CD14-positive monocyte (primary cell): ENCODE results near the gene MORC1. TPM values are rescaled to one million over a fixed set of nuclear protein-coding genes. Genes with fewer than 3 reads are reported as not detected.

ENCODE experiments used
- DNase-seq, 3 donors: peaks; one replicate each; pipeline ENCODE4 v3.0.0-alpha.2; 2011 to 2022
- H2AFZ ChIP-seq: 2 replicates; pipeline ENCODE4 v1.6.0; 2012; ENCODE audit warnings: mild to moderate bottlenecking, low read depth, low read length, inconsistent platforms; ENCODE audit not compliant: insufficient read depth, poor library complexity, severe bottlenecking
- H3K27ac ChIP-seq, 2 donors: 1 replicate in 1 of 2; 2 replicates in 1 of 2; pipeline ENCODE4 v1.5.1; 2012 to 2013; ENCODE audit warnings: low read length in 2 of 2, control low read depth in 1 of 2, inconsistent platforms in 1 of 2, low read depth in 1 of 2, mild to moderate bottlenecking in 1 of 2
- H3K27me3 ChIP-seq, 2 donors: one replicate each; pipeline versions ENCODE4 v1.6.0 to v1.6.1; 2011 to 2013; ENCODE audit warnings: low read length in 2 of 2; ENCODE audit not compliant: control insufficient read depth in 2 of 2, insufficient read depth in 2 of 2
- H3K36me3 ChIP-seq, 2 donors: replicated peaks in 1 of 2; 1 replicate in 1 of 2; 2 replicates in 1 of 2; pipeline versions ENCODE4 v1.5.1 to v1.6.1; 2012 to 2013; ENCODE audit warnings: low read length in 2 of 2, control low read depth in 1 of 2, inconsistent platforms in 1 of 2, mild to moderate bottlenecking in 1 of 2; ENCODE audit not compliant: insufficient read depth in 2 of 2, control insufficient read depth in 1 of 2
- H3K4me1 ChIP-seq, 2 donors: 1 replicate in 1 of 2; 2 replicates in 1 of 2; pipeline versions ENCODE4 v1.5.1 to v1.6.1; 2012 to 2013; ENCODE audit warnings: low read length in 2 of 2, control low read depth in 1 of 2, inconsistent platforms in 1 of 2, mild to moderate bottlenecking in 1 of 2, moderate library complexity in 1 of 2; ENCODE audit not compliant: insufficient read depth in 2 of 2, control insufficient read depth in 1 of 2
- H3K4me2 ChIP-seq: replicated peaks from 2 replicates; pipeline ENCODE3; 2012; ENCODE audit warnings: low read length, moderate library complexity, mild to moderate bottlenecking; ENCODE audit not compliant: poor library complexity, severe bottlenecking; ENCODE audit errors: extremely low read depth
- H3K4me3 ChIP-seq, 3 experiments: fragments of 200-600 bp in 1 of 3; sonication (generic) in 1 of 3; replicated peaks in 1 of 3; 1 replicate in 2 of 3; 2 replicates in 1 of 3; pipeline ENCODE4 v1.5.1; 2011 to 2013; ENCODE audit warnings: low read length in 3 of 3, mild to moderate bottlenecking in 3 of 3, control low read depth in 2 of 3, low read depth in 2 of 3, inconsistent platforms in 1 of 3, moderate library complexity in 1 of 3
- H3K79me2 ChIP-seq: 2 replicates; pipeline ENCODE4 v1.6.0; 2012; ENCODE audit warnings: mild to moderate bottlenecking, control low read depth, inconsistent platforms, low read length, moderate library complexity; ENCODE audit not compliant: insufficient read depth
- H3K9ac ChIP-seq: 2 replicates; pipeline ENCODE4 v1.6.0; 2017; ENCODE audit warnings: low read length, mild to moderate bottlenecking; ENCODE audit not compliant: insufficient read depth, poor library complexity, severe bottlenecking
- H3K9me3 ChIP-seq, 2 donors: replicated peaks in 1 of 2; 1 replicate in 1 of 2; 2 replicates in 1 of 2; pipeline versions ENCODE4 v1.5.1 to v1.6.1; 2012 to 2013; ENCODE audit warnings: low read length in 2 of 2, control low read depth in 1 of 2; ENCODE audit not compliant: control insufficient read depth in 1 of 2, insufficient read depth in 1 of 2
- H4K20me1 ChIP-seq: 2 replicates; pipeline ENCODE4 v1.6.0; 2012; ENCODE audit warnings: mild to moderate bottlenecking, low read length, control low read depth, moderate library complexity; ENCODE audit not compliant: insufficient read depth
- H3K27ac Mint-ChIP-seq, 7 donors: one replicate each; pipeline ENCODE4 v1.8.0; 2020; ENCODE audit warnings: mild to moderate bottlenecking in 7 of 7, mixed read lengths in 7 of 7, moderate library complexity in 6 of 7, inconsistent platforms in 2 of 7
- H3K27me3 Mint-ChIP-seq, 3 donors: one replicate each; pipeline ENCODE4 v1.8.0; 2021 to 2022; ENCODE audit warnings: low read depth in 3 of 3, mild to moderate bottlenecking in 3 of 3, mixed read lengths in 3 of 3, moderate library complexity in 3 of 3, inconsistent platforms in 1 of 3
- H3K36me3 Mint-ChIP-seq, 2 donors: one replicate each; pipeline ENCODE4 v1.8.0; 2020; ENCODE audit warnings: mixed read lengths in 2 of 2, inconsistent platforms in 1 of 2, mild to moderate bottlenecking in 1 of 2
- H3K4me1 Mint-ChIP-seq: one replicate; pipeline ENCODE4 v1.8.0; 2020; ENCODE audit warnings: mild to moderate bottlenecking, mixed read lengths
- H3K4me3 Mint-ChIP-seq, 2 donors: one replicate each; pipeline ENCODE4 v1.8.0; 2020; ENCODE audit warnings: mild to moderate bottlenecking in 2 of 2, mixed read lengths in 2 of 2, moderate library complexity in 1 of 2
- H3K9me3 Mint-ChIP-seq, 7 donors: one replicate each; pipeline ENCODE4 v1.8.0; 2020 to 2022; ENCODE audit warnings: mixed read lengths in 7 of 7, mild to moderate bottlenecking in 6 of 7, moderate library complexity in 6 of 7, inconsistent platforms in 2 of 7
- WGBS: methylation state at CpG from one replicate; pipeline ENCODE4 v1.1.5; 2013; ENCODE audit warnings: missing lambda C conversion rate; ENCODE audit not compliant: insufficient coverage; 5-methylcytosine and 5-hydroxymethylcytosine counted together
- intact Hi-C, 2 donors: fragments of 100-400 bp; cut with micrococcal nuclease; formaldehyde crosslinking; loops; one replicate each; pipeline versions ENCODE4 v1.15.0 to v1.15.1; 2023
- polyA plus RNA-seq, 3 donors: library from polyadenylated mRNA; depleted of rRNA in 1 of 3; unstranded in 2 of 3; stranded (reverse) in 1 of 3; fragments of 300-500 nt in 2 of 3; fragments of >200 nt in 1 of 3; fragmentation: Illumina TruSeq in 2 of 3; gene quantifications; 1 replicate in 2 of 3; 2 replicates in 1 of 3; pipeline ENCODE4 v1.2.3, GENCODE V29; 2012 to 2021
- TF ChIP-seq, protein P1 (sequence below): fragments of 200-600 bp; IDR thresholded peaks from one replicate; pipeline ENCODE4 v1.8.0; 2022; ENCODE audit warnings: antibody characterized with exemption, mild to moderate bottlenecking

Gene MORC1
- polyA plus RNA-seq, 3 donors = not detected

DNA sequence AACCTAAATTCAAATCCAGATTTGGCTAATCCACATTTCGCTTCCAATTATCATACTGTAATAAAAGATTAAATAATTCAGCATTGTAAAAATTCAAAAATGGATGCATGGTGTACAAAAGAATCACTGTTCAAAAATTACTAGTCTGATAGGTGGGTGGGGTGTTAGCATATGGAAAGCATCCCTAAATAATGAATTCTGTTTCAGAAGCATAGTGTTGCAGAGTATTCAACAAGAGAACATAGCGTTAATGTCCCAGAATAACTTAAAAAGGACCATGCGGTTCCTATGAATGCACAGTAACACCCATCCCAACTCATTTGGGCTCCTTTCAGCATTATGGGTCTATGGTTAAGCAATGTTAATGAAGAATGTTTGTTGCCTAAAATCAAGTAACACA, 51.1 kb downstream of the MORC1 start:
- Histone ChIP-seq H3K27me3 (no peaks in the 10 kb centered on the region), H4K20me1 (no peaks in the 10 kb centered on the region), H3K9me3 (no peaks in the 10 kb centered on the region), H3K4me3 (no peak overlapping the region), H2AFZ (no peak overlapping the region), H3K27ac (no peak overlapping the region), H3K36me3 (no peaks in the 10 kb centered on the region), H3K4me1 (peaks cover 22 to 24% of the 10 kb centered on the region in 2 donors), H3K79me2 (no peaks in the 10 kb centered on the region), H3K9ac (no peak overlapping the region), H3K4me2 (no peak overlapping the region)
- Mint-ChIP-seq H3K27ac (no peak overlapping the region), H3K27me3 (peaks cover 0 to 2% (median 0%) of the 10 kb centered on the region in 3 donors), H3K4me3 (no peak overlapping the region), H3K36me3 (no peaks in the 10 kb centered on the region), H3K9me3 (peaks cover 0 to 3% (median 0%) of the 10 kb centered on the region in 7 donors), H3K4me1 (peaks cover 23% of the 10 kb centered on the region)
- WGBS = no CpG with 5 or more reads among the region's 3 CpGs
- DNase-seq = no peak
- intact Hi-C loops = no loop called here
- TF ChIP-seq, protein P1, sequence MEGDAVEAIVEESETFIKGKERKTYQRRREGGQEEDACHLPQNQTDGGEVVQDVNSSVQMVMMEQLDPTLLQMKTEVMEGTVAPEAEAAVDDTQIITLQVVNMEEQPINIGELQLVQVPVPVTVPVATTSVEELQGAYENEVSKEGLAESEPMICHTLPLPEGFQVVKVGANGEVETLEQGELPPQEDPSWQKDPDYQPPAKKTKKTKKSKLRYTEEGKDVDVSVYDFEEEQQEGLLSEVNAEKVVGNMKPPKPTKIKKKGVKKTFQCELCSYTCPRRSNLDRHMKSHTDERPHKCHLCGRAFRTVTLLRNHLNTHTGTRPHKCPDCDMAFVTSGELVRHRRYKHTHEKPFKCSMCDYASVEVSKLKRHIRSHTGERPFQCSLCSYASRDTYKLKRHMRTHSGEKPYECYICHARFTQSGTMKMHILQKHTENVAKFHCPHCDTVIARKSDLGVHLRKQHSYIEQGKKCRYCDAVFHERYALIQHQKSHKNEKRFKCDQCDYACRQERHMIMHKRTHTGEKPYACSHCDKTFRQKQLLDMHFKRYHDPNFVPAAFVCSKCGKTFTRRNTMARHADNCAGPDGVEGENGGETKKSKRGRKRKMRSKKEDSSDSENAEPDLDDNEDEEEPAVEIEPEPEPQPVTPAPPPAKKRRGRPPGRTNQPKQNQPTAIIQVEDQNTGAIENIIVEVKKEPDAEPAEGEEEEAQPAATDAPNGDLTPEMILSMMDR = no peak

DNA sequence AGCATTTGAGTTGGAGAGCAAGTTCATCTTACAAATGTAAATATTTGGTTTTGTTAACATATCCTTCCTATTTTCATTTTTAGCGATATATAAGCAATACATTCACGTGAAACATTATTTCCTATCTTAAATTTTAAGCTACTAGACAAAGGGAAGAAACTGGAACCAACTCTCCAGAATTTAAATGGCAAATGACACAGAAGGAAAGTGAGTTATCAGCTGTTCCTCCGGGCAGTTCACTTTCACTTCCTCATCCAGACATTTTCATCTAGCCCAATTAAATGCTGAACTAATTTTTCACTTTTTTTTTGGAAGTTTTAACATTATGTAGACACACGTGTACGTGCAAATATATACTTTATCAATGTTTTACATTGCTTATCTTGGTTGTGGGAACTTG, 58.7 kb downstream of the MORC1 start:
- Histone ChIP-seq H3K27me3 (no peaks in the 10 kb centered on the region), H3K4me3 (peak overlapping the region in 1 of 3 experiments; percentile 3), H3K4me2 (peak overlapping the region; percentile 21), H2AFZ (no peak overlapping the region), H4K20me1 (no peaks in the 10 kb centered on the region), H3K79me2 (no peaks in the 10 kb centered on the region), H3K27ac (no peak overlapping the region), H3K36me3 (no peaks in the 10 kb centered on the region), H3K9ac (no peak overlapping the region), H3K9me3 (no peaks in the 10 kb centered on the region), H3K4me1 (peaks cover 0 to 12% of the 10 kb centered on the region in 2 donors)
- WGBS = no CpG with 5 or more reads among the region's 5 CpGs
- Mint-ChIP-seq H3K27ac (peak overlapping the region in 4 of 7 donors; percentile 43 to 72 (median 57)), H3K36me3 (no peaks in the 10 kb centered on the region), H3K27me3 (peaks cover 0 to 4% (median 1%) of the 10 kb centered on the region in 3 donors), H3K9me3 (no peaks in the 10 kb centered on the region), H3K4me1 (peaks cover 14% of the 10 kb centered on the region), H3K4me3 (peak overlapping the region in 1 of 2 donors; percentile 59)
- TF ChIP-seq, protein P1 = no peak
- intact Hi-C loops = no loop called here
- DNase-seq = peak; percentile 34 to 64 (median 61)
